ENCODE data around the gene RPTOR. TPM values are rescaled to one million over a fixed set of nuclear protein-coding genes. Genes with fewer than 3 reads are reported as not detected.

Gene RPTOR
- total RNA-seq, 1 experiment from 2014 or later: 25.1 TPM

GRCh38 chr17:80705988-80706387, 161.3 kb downstream of the RPTOR start:
- H3K9me3 Mint-ChIP-seq: no peaks in the 10 kb centered on the region
- Histone ChIP-seq H3K4ac (ENCODE audit: low read depth, low read length) (no peak overlapping the region), H2BK5ac (ENCODE audit: insufficient read length, low read length) (no peak overlapping the region), H3K9ac (ENCODE audit: extremely low read depth, insufficient read length, low read length) (no peak overlapping the region), H2BK20ac (ENCODE audit: low read depth, low read length, poor library complexity, severe bottlenecking) (no peak overlapping the region), H4K5ac (ENCODE audit: insufficient read length, low read depth, low read length) (no peak overlapping the region), H3K18ac (ENCODE audit: insufficient read length, low read depth, low read length) (no peak overlapping the region), H3K79me1 (ENCODE audit: insufficient read depth, low read depth, low read length, poor library complexity, severe bottlenecking) (no peaks in the 10 kb centered on the region), H3K4me2 (ENCODE audit: insufficient read depth, insufficient read length, low read length) (no peak overlapping the region), H4K91ac (ENCODE audit: insufficient read length, low read depth, low read length) (no peak overlapping the region), H3K4me1 (ENCODE audit: insufficient read depth, low read length) (no peaks in the 10 kb centered on the region; the same call in 1 of the 2 replicates), H2AK5ac (ENCODE audit: insufficient read length, low read length) (no peak overlapping the region), H3K79me2 (ENCODE audit: insufficient read depth, low read length) (peaks cover 1% of the 10 kb centered on the region; the same call in 1 of the 2 replicates), H2AFZ (ENCODE audit: low read length) (no peak overlapping the region), H2BK15ac (ENCODE audit: low read depth, low read length) (no peak overlapping the region), H3K56ac (ENCODE audit: insufficient read length, low read depth, low read length) (no peak overlapping the region), H3K27ac (ENCODE audit: insufficient read length, low read depth, low read length) (no peak overlapping the region), H3K23ac (ENCODE audit: insufficient read length, low read depth, low read length) (no peak overlapping the region), H3K14ac (ENCODE audit: insufficient read depth, low read length) (no peak overlapping the region), H2BK12ac (ENCODE audit: insufficient read length, low read depth, low read length) (no peak overlapping the region), H3K9me3 (ENCODE audit: control insufficient read depth, low read depth, low read length) (no peaks in the 10 kb centered on the region), H3K27me3 (ENCODE audit: insufficient read depth, low read length) (no peaks in the 10 kb centered on the region), H2BK120ac (ENCODE audit: low read depth, low read length, poor library complexity, severe bottlenecking) (no peak overlapping the region), H4K8ac (replicated peaks; ENCODE audit: insufficient read length, low read depth, low read length) (no peak overlapping the region), H3K23me2 (ENCODE audit: insufficient read length, low read depth, low read length, poor library complexity, severe bottlenecking) (no peaks in the 10 kb centered on the region), H4K20me1 (ENCODE audit: control insufficient read depth, insufficient read depth, insufficient read length) (no peaks in the 10 kb centered on the region), H3T11ph (ENCODE audit: low read length) (no peak overlapping the region)
- peak overlapping the region; percentile 18 to 95 (median 66) for H3K27ac Mint-ChIP-seq
- DNase-seq: no peak
- H3K27me3 Mint-ChIP-seq (ENCODE audit: low read depth): no peaks in the 10 kb centered on the region
- WGBS (ENCODE audit: extremely low coverage, insufficient read length, low lambda C conversion rate): no CpG with 5 or more reads among the region's 5 CpGs
- TF ChIP-seq CTCF (conservative IDR thresholded peaks at IDR 0.05): no peak
- H3K36me3 Mint-ChIP-seq (ENCODE audit: insufficient read depth in 1 of 3, low read depth in 3 of 3): peaks cover 0 to 8% (median 3%) of the 10 kb centered on the region in 3 experiments; a peak in 3 of 7 replicates
- no peak overlapping the region for H3K4me3 Mint-ChIP-seq
- H3K4me1 Mint-ChIP-seq: peaks cover 38 to 42% of the 10 kb centered on the region in 2 experiments

All from H9 (cell line).